CD4-positive, alpha-beta T cell treated with Interleukin-15 for 1 hour (primary cell): ENCODE data around the gene NSUN3.
"Not testable (repeated sequence)": the region's sequence is repeated elsewhere in the genome, so short reads cannot be mapped to it uniquely, and the experiment has no call there.

ENCODE experiments used
- DNase-seq: peaks from one replicate; pipeline ENCODE4 v3.0.0-alpha.2; 2020

NSUN3 gene

DNA sequence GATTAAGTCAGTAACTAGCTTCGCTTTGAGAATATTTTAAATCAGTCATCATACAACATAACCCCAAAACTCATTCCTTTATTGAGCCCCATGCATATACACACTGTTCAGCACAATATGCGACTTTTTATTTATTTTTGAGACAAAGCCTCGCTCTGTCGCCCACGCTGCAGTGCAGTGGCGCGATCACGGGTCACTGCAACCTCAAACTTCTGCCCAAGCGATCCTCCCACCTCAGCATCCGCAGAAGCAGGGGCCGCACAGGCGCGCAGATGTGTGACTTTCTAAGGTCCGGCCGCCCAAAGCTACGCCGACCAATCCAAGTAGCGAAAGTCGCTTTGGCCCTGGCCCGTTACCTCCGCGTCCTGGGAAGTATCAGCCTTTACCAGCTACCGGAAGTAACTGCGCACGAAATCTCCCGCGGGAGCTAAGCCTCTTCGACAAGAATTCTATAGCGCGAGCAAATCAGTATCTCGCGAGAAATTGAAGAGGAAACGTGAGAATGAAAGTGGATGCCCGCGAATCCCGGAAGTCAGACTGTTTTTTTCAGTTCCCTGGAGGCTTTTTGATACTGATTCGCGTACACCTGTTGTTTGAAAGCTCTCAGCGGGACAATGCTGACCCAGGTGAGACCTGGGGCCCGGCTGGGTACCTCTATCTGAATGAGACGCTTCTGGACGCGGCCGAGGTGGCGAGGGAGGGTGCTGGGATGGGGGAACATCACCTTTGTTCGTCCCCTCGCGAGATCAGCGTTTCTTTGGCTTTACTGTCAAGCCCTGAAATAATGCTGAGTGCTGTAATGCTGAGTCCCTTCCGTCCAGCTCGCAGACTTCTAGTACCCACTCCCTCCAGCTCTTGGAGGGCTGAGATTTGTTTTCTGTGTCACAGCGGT is at the start of gene NSUN3, which contains the start of gene DHFR2:
Gene NSUN3, plus strand, starts transcription at position 549 of the 892 bp plus-strand sequence. Its CDS starts 66 bp downstream, at position 615.
Gene DHFR2, minus strand, starts transcription at position 404 of the 892 bp plus-strand sequence. CDS start 1,405 bp downstream, outside the sequence.
- peak; percentile 87 for DNase-seq

DNA sequence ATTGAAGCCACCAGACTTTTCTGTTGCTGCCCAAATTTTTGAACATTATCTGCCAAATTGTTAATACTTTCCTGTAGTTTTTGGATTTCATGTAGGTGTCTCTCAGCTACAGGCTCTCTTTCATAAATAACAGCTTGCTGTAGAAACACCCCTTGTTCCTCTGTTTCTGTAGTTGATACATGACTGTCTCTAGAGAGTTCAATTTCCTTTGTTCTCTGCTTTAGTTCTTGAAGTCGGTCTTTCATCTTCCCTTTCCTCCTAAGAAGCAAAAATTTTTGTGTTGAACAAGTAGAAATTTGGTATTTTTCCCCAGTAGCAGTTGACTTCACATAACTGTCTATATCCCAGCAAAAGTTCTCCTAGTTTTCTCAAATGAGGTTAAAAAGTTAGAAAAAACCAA is 47.8 kb upstream of the NSUN3 start:
- DNase-seq = no peak

DNA sequence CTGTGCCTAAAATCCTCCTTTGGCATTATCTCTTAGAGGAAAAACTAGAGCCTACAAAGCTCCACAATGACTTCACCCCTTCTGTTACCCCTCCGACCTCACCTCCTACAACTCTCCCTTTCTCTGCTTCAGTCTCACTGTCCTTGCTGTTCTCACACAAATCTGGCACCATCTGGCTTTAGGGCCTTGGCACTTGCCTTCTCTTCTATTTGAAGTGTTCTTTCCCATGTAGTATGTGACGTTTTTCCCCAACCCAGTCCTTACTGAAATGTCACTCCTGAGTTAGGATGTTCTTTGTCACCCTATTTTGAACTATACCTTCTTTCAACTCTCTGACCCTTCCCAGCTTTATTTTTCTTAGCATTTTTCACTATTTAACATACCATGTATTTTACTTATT is 43.2 kb upstream of the NSUN3 start:
- DNase-seq = no peak

DNA sequence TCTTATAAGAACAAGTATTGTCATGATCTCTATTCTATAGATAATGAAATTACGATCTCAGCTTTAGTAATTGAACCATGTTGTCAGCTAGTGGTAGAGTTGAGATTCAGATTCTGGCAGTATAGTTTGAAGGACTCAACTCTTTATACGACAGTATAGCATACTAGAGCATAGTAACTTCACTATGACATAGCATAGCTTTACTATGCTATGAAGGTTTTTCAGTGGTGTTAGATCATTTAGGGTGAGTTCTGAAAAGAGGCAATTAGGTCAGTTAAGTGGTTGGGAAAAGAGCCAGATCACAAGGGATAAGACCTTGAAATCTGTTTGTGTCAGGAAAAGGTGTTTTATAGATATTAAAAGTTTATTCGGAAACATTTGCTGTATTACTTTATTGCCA is 42.6 kb upstream of the NSUN3 start:
- no peak for DNase-seq

DNA sequence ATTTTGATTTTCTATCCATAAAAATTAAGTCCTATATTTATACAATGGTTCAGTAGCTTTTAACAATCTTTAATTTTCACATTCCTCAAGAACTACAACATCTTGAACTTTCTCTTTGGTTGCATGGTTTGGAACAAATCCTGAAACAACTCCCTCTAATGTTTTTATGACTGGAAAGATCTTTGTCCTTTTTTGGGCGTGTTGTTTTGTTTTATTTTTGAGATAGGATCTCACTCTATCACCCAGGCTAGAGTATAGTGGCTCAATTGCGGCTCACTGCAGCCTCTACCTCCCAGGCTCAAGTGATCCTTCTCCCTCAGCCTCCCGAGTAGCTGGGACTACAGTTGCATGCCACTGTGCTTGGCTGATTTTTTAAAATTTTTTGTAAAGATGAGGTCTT is 38.5 kb upstream of the NSUN3 start:
- DNase-seq = no peak

DNA sequence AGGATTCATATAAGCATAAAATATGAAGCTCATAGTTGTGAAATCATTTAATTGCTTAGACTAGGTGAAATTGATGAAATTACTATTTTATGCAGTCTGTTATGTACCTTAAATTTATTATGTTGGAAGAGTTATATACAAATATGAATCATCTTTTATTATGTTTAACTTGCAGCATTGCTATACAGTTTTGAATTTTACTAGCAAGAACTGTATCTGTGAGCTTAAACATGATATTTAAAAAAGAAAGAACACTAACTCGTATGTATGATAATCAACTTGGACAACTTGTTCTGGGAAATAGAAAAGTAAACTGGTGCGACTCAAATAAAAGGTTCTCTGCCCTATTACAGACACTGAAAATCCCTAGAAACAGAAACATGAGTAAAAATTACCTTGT is 36.2 kb upstream of the NSUN3 start:
- no peak for DNase-seq

DNA sequence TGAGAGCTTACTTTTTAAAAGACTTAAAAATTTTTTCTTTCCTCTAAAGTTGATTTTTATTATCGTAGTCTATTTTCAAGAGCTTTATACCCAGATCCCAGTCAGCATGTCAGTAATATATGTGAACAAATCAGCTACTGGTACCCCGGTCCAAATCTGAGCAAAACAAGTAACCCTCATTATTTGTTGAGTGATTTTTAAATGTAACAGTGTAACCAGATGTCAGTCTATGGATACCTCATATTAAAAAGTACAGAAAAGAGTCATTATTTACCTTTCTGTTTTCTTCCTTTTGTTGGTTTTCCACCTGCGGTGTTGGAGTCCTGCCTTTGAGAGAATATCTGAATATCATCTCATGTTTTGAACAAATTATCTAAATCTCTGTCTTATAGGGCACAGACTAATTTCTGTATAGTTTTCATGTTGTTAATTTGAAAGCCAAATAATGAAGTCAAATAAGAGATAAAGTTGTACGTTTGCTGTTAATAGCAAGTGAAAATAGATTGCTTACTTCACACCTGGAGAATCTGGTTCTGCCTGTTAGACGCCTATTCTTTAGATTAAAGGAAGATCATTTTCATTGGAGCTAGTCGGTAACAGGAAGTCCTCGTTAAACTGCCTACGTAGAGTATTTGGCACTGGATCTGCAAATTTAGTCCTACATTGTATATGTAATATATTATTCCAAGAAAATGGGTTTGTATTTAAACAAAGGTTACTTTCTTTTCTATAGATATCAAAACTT is 34.6 kb upstream of the NSUN3 start, which contains the start of gene STX19:
Gene STX19, minus strand, starts transcription at position 505 of the 745 bp plus-strand sequence. CDS start 13,328 bp downstream, outside the sequence.
- DNase-seq = no peak

DNA sequence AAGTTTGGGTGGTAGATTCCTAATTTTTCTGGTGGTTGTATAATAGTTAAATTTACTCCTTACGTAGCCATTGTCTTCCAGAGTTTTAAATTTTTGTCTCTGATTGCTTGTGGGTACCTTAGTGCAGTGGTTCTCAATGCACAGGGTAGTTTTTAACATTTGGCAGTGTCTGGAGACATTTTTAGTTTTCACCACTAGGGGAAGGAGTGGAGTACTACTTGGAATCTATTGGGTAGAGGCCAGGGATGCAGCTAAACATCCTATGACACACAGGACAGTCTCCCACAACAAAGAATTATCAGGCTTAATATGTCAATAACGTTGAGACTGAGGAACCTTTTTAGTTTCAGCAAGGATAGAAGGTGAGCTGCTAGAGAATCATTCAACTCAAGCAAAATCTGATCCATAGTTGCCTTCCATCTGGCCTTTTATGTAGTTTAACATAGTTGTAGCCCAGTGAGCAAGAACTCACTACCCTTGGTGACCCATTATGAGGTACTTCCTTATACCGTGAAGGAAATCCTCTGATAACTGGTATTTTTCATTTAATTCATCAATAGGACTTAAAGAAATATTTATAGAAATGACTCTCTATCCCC is 25.9 kb upstream of the NSUN3 start:
- DNase-seq = no peak

DNA sequence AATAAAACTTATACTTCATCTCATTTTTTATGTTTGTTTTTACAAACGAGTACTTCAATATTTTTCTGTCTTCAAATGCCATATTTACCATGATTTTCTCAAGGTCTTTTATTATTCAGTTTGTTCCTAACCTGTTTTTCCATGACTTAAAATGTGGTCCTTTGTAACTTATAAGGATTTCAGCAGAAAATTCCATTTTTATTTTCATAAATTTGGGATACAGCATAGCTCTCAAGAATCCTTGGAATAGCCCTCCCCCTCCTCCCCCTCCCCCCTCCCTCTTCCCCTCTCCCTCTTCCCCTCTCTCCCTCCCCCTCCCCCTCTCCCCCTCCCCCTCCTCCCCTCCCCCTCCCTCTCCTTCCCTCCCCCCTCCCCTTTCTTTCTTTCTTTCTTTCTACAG is 19.6 kb upstream of the NSUN3 start:
- no peak for DNase-seq

DNA sequence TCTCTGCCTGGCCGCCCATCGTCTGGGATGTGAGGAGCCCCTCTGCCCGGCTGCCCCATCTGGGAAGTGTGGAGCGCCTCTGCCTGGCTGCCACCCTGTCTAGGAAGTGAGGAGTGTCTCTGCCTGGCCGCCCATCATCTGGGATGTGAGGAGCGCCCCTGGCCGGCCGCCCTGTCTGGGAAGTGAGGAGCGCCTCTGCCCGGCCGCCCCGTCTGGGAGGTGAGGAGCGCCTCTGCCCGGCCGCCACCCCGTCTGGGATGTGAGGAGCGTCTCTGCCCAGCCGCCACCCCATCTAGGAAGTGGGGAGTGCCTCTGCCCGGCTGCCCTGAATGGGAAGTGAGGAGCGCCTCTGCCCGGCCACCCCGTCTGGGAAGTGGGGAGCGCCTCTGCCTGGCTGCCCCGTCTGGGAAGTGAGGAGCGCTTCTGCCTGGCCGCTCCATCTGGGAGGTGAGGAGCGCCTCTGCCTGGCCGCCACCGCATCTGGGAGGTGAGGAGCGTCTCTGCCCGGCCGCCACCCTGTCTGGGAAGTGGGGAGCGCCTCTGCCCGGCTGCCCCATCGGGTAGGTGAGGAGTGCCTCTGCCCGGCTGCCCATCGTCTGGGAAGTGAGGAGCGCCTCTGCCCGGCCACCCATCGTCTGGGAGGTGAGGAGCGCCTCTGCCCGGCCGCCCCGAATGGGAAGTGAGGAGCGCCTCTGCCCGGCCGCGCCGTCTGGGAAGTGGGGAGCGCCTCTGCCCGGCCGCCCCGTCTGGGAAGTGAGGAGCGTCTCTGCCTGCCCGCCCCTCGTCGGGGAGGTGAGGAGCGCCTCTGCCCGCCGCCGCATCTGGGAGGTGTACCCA is 18.5 kb upstream of the NSUN3 start:
- not testable (repeated sequence) for DNase-seq

DNA sequence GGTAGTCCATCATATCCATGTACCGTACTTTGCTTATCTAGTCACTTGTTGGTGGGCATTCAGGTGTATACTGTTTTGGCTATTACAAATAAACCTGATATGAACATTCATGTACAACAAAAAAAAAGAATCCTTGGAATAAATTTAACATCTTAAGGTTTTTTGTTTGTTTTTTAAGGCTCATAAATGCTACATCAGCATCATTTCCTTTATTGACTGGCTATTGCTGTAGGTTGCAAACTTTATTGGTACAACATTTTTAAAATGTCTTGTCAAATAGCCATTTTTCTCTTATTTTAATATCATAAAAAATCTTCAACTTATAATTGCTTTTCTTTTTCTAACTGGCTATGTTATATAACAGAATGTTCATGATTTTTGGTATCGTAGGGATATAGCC is 16.3 kb upstream of the NSUN3 start:
- no peak for DNase-seq

DNA sequence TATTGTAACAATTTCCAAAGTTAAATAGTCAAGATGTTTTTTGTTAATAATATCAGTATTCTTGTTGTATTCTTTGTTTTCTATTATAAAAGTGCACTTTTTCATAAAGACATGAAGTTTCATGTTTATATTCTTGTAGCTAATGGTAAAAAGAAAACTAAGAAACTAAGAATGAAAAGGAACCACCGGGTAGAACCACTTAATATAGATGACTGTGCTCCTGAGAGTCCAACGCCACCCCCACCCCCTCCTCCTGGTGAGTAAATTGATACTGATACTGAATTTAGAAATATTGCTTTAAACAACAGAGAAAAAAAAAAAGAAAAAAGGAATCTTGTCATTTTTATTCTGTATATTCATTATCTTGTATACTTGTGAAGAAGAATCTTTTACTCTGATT is 13.6 kb upstream of the NSUN3 start:
- no peak for DNase-seq

DNA sequence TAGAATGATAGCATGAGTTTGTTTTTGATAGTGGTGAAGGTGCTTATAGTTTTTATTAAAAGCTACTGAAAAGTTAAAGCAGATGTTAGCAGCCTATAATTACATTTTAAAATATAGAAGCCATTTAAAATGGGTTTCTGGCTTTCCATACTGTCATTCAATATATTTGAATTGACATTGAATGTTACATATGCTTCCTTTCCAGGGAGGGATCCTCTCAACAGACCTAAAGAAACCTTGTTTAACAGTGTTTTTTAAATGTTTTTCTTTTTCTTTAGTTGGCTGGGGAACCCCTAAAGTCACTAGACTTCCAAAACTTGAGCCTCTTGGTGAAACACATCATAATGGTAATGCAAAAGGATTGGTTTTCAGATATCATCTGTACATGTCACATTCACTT is 12.3 kb upstream of the NSUN3 start:
- no peak for DNase-seq

DNA sequence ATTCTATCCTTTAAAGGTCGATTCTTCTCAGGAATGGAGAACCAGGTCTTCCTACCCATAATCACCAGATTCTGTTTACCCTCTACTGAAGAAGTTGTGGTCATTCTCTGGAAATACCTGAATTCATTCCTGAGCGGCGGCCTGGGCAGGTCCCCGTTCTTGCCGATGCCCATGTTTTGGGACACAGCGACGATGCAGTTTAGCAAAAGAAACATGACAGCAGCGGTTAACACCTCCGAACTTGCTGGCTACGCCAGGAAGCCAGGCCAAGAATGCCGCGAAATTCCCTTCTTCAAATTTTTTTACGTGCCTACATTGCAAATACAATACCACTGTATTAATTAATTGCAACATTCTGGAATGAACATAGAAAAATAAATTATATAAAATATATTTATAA is 1.6 kb upstream of the NSUN3 start:
- no peak for DNase-seq

DNA sequence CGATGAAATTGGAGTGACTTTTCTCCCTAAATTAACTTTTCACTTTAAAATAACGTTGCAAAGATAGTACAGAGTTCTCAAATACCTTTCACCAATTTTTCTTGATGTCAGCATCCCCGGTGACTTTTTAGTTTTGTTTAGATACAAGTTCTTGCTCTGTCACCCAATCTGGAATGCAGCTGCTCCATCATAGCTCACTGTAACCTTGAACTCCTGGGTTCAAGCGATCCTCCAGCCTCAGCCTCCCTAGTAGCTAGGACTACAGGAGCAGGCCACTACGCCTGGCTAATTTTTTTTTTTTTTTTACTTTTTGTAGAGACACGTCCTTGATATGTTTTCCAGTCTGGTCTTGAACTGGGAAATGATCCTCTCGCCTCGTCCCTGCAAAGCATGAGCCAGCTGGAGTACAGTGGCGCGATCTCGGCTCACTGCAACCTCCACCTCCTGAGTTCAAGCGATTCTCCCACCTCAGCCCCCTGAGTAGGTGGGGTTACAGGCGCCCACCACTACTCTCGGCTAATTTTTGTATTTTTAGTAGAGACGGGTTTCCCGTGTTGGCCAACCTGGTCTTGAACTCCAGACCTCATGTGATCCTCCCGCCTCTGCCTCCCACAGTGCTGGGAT is 747 bp downstream of the NSUN3 start:
- no peak for DNase-seq

DNA sequence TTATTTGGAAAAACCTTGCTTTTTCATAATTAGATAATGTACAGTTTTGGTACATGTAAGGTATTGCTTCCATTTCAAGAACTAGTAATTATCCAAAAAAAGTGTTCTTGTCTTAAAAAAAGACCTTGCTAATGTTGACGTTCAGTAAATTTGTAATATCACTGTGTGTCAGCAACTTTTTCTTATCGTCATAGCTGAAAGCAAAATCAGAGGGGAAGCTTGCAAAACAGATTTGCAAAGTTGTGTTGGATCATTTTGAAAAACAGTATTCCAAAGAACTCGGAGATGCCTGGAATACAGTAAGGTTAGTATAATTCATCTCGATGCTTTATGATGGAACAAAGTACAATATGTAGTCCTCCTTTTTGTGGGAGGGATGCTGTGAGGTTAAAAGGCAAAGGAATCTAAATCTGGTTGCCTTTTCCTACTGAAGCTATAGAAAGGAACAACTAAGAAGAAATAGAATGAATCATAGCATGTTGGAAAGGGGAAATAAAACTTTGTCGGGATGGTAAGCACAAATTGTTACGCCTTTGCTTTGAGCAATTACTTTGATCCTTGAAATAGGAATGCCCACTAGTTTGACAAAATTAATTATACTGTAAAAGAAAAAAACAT is 1.5 kb downstream of the NSUN3 start:
- DNase-seq = no peak

DNA sequence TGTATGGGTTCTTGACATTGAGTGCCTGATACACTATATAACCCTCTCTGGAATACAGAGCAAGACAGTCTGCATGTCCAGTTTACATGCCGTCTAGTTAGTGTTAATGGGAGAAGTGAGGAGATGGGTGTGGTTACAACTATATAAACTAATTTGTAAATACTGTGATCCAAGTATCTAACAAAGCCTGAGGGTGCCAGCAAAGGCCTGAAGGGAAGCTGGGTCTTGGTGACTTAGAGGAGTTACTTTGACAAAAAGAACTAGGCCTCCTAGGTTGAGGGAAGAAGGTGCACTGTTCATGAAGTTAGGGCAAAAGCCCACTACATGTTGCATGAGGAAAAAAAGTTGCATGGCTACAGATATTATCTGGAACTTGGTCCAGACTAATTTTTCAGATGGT is 2.3 kb downstream of the NSUN3 start:
- DNase-seq = no peak

DNA sequence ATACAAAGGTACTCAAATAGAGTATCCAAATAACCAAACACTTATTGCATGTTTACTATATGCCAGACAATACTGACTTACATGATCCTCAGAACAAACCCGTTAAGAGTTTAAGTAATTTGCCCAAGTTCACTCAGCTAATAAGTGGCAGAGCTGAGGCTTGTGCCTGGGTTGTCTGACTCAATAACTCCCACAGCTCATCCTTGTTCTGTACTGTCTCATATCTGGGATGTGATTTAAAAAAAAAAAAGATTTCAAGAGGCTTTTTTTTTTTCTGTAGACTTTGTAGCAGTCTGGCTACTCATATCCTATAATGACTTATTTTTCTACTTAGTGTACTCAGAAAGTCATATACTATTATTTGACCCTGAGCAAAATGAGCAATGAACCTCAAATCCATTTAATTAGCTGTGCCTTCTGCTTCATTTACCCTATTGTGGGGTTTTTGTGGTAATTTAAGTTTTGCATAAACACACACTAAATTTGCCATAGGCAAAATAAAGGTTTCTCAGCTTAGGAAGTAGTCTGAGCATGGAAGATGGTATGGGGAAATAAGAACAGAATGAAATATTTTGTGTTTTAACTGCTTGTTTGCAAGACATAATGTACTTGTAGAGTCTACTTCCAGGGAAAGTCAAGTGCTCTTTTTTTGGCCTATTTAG is 3.1 kb downstream of the NSUN3 start:
- DNase-seq = no peak

DNA sequence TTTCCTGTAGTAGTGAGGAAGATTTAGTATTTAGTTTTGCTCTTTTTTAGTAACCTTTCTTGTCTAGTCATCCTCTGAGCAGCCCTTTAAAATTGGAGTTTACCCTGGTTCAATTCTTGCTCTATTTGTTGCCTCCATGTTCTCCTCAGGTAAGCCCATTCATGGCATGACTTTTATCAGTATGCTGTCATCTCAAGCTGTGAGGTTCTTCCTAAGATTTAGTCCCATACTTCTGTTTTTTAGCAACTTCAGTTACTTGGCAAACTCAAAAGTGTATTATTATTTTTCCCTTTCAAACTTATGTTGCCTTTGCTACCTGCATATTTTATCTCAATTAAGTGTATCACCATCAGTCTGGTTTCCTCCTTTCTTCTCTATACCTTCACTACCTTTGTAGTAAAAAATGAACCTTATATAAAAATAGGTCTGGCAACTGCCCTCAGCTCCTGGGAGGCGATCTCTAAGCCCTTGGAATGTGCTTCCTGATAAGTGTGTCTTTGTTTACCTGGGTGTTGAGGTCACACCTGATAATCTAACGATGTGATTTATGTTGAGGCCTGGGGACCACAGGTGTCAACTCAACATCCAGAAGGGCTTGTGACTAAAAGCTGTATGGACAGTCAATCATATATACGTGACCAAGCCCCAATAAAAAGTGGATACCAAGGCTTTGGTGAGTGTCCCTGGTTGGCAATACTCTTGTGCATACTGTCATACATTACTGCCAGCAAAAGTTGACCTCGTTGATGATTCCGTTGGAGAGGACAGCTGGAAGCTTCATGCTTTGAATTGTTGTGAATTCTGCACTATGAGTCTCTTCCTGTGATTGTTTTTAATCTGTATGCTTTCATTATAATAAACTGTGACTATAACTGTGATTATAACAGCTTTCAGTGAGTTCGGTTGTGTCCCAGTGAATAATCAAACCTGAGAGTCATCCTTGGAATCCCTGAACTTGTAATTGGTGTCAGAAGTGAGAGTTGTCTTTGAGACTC is 3.9 kb downstream of the NSUN3 start:
- no peak for DNase-seq
